ENCODE data around the gene LIPM. TPM values are rescaled to one million over a fixed set of nuclear protein-coding genes. Genes with fewer than 3 reads are reported as not detected.

LIPM gene
- total RNA-seq, 2 experiments from 2014 or later = not detected

DNA sequence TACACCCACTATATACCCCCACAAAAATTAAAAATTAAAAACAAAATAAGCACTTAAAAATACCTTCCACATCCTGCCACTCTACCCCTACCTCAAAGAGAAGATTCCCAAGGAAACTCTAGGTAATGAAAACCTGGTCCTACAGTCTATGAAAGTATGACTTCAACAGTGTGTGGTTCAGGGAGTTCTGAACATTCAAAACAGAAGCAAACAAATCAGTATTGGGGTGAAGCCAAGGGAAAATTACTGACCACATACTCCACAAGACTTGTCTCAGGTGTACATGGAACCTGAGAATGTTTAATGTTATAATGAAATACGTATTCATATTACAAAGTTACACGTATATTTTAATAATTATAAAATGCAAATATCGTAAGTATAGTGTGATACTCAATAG is 20.3 kb upstream of the LIPM start:
- no peak overlapping the region for H3K4me3 Mint-ChIP-seq
- H3K36me3 Mint-ChIP-seq (ENCODE audit: low read depth) = no peaks in the 10 kb centered on the region
- H3K27me3 Mint-ChIP-seq = peaks cover 3% of the 10 kb centered on the region
- no peak for DNase-seq
- no peak for ATAC-seq
- POLR2A ChIA-PET = no interaction called here
- intact Hi-C loops (cut with DNase I, micrococcal nuclease) = no loop called here
- H3K9me3 Mint-ChIP-seq (ENCODE audit: low read depth) = no peaks in the 10 kb centered on the region
- CTCF ChIA-PET = interaction anchor here (0.9 to 1.1 kb wide), 2 partner anchors 12 to 16 kb away, joined by 3 read pairs; no protein-coding TSS in a partner anchor
- H3K27ac Mint-ChIP-seq = no peak overlapping the region
- no peaks in the 10 kb centered on the region for H3K4me1 Mint-ChIP-seq

DNA sequence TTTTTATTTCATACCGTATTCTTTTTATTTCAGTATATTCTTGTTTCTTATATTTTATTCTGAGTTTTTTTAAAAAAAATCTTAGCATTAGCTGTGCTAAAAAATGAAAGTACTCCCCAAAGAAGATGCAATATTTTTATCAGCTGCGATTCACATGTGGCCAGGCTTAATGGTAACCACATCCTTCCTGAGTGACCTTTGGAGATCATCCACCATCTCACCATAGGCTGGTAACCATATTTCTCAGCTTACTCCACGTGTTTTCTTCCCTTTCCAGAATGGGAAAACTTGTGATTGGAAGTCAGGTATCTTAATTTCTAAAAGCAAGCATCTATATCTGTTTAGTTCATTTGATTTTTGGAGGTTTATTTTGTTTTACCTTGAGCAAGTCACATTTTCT is 18.8 kb upstream of the LIPM start:
- intact Hi-C loops (cut with DNase I, micrococcal nuclease) = no loop called here
- DNase-seq (no peak), ATAC-seq (no peak)
- Mint-ChIP-seq H3K9me3 (ENCODE audit: low read depth) (no peaks in the 10 kb centered on the region), H3K27me3 (peaks cover 3% of the 10 kb centered on the region), H3K4me3 (no peak overlapping the region), H3K27ac (no peak overlapping the region), H3K4me1 (no peaks in the 10 kb centered on the region), H3K36me3 (ENCODE audit: low read depth) (no peaks in the 10 kb centered on the region)
- ChIA-PET POLR2A (no interaction called here), CTCF (no interaction called here)

- POLR2A ChIA-PET = no interaction called here
- ATAC-seq = no peak
- CTCF ChIA-PET = interaction anchor here (0.9 kb wide), 1 partner anchor 381 kb away, joined by 3 read pairs; no protein-coding TSS in a partner anchor
- H3K27ac Mint-ChIP-seq = no peak overlapping the region
- H3K4me3 Mint-ChIP-seq = no peak overlapping the region
- no peaks in the 10 kb centered on the region for H3K36me3 Mint-ChIP-seq (ENCODE audit: low read depth)
- no peak for DNase-seq
- intact Hi-C loops (cut with DNase I, micrococcal nuclease) = no loop called here
- no peaks in the 10 kb centered on the region for H3K9me3 Mint-ChIP-seq (ENCODE audit: low read depth)
- peaks cover 2% of the 10 kb centered on the region for H3K27me3 Mint-ChIP-seq
- H3K4me1 Mint-ChIP-seq = no peaks in the 10 kb centered on the region
These were observed 16.3 kb upstream of the LIPM start for GRCh38 chr10:88786032-88786770.

DNA sequence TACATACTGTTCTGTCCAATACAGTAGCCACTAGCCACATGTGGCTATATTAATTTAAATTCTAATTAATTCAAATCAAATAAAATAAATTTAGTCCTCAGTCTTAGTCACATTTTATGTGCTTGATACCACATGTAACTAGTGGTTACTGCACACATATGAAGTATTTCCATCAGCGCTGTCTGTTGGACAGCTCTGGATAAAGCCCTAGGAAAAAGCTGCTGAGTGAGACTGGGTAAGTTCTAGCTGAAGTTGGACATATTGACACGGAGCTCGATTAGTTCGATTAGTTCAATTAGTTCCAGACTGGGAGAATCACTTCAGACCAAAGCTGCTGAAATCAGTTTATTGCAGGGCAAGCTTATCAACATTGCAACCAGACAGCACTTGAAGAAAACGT is 15.1 kb upstream of the LIPM start:
- no peak overlapping the region for H3K4me3 Mint-ChIP-seq
- H3K9me3 Mint-ChIP-seq (ENCODE audit: low read depth) = no peaks in the 10 kb centered on the region
- ChIA-PET POLR2A (no interaction called here), CTCF (interaction anchor here (0.9 to 1.6 kb wide), 4 partner anchors 23 to 382 kb away, joined by 3 to 4 read pairs (median 3); no protein-coding TSS in a partner anchor)
- H3K27me3 Mint-ChIP-seq = no peaks in the 10 kb centered on the region
- H3K36me3 Mint-ChIP-seq (ENCODE audit: low read depth) = no peaks in the 10 kb centered on the region
- intact Hi-C loops (cut with DNase I, micrococcal nuclease) = no loop called here
- peaks cover under 1% of the 10 kb centered on the region for H3K4me1 Mint-ChIP-seq
- H3K27ac Mint-ChIP-seq = no peak overlapping the region
- DNase-seq = no peak
- no peak for ATAC-seq

DNA sequence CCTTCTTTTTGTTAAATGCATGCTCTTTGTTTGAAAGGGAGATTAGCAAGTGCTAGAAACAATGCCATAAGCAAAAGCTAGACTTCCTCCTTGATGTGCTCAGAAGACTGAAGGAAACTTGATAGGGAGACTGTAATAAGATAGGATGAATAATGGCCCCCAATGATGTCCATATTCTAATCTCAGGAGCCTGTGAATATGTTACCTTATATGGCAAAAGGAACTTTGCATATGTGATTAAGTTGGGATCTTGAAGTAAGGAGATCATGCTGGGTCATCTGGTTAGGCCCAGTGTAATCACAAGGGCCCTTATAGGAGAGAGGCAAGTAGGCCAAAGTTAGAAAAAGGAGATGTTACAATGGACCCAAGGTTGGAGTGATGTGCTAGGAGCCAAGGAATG is 13.6 kb upstream of the LIPM start:
- no peak overlapping the region for H3K4me3 Mint-ChIP-seq
- peaks cover 2% of the 10 kb centered on the region for H3K9me3 Mint-ChIP-seq (ENCODE audit: low read depth)
- no peaks in the 10 kb centered on the region for H3K27me3 Mint-ChIP-seq
- H3K4me1 Mint-ChIP-seq = peaks cover 13% of the 10 kb centered on the region
- H3K36me3 Mint-ChIP-seq (ENCODE audit: low read depth) = no peaks in the 10 kb centered on the region
- no peak overlapping the region for H3K27ac Mint-ChIP-seq
- ChIA-PET POLR2A (no interaction called here), CTCF (no interaction called here)
- DNase-seq (no peak), ATAC-seq (no peak)
- intact Hi-C loops (cut with DNase I, micrococcal nuclease) = no loop called here

- CTCF ChIA-PET = interaction anchor here (0.8 to 1.1 kb wide), 3 partner anchors 44 to 120 kb away, joined by 3 to 5 read pairs (median 3); no protein-coding TSS in a partner anchor
- Mint-ChIP-seq H3K27me3 (peaks cover 7% of the 10 kb centered on the region), H3K4me3 (no peak overlapping the region), H3K9me3 (ENCODE audit: low read depth) (peaks cover 2% of the 10 kb centered on the region), H3K4me1 (peaks cover 22% of the 10 kb centered on the region), H3K27ac (no peak overlapping the region), H3K36me3 (ENCODE audit: low read depth) (no peaks in the 10 kb centered on the region)
- DNase-seq (peak; percentile 26), ATAC-seq (no peak)
- intact Hi-C loops (cut with DNase I, micrococcal nuclease) = loop anchor here (5.0 to 10.0 kb wide), 4 partner anchors 35 to 1030 kb away; no protein-coding TSS in a partner anchor
- POLR2A ChIA-PET = no interaction called here
These were observed 10.6 kb upstream of the LIPM start for GRCh38 chr10:88791924-88792323.

- peaks cover 12% of the 10 kb centered on the region for H3K27me3 Mint-ChIP-seq
- POLR2A ChIA-PET = no interaction called here
- H3K36me3 Mint-ChIP-seq (ENCODE audit: low read depth) = no peaks in the 10 kb centered on the region
- H3K4me3 Mint-ChIP-seq = no peak overlapping the region
- H3K4me1 Mint-ChIP-seq = peaks cover 22% of the 10 kb centered on the region
- no peak for DNase-seq
- H3K27ac Mint-ChIP-seq = no peak overlapping the region
- no peak for ATAC-seq
- intact Hi-C loops (cut with DNase I, micrococcal nuclease) = loop anchor here (1.0 to 10.0 kb wide), 6 partner anchors 35 to 1030 kb away; no protein-coding TSS in a partner anchor
- peaks cover 2% of the 10 kb centered on the region for H3K9me3 Mint-ChIP-seq (ENCODE audit: low read depth)
- CTCF ChIA-PET = no interaction called here
These were observed 9.9 kb upstream of the LIPM start for GRCh38 chr10:88792661-88793060.

- no peak overlapping the region for H3K4me3 Mint-ChIP-seq
- peaks cover 21% of the 10 kb centered on the region for H3K27me3 Mint-ChIP-seq
- DNase-seq (no peak), ATAC-seq (peak; percentile 85)
- H3K4me1 Mint-ChIP-seq = peaks cover 22% of the 10 kb centered on the region
- H3K36me3 Mint-ChIP-seq (ENCODE audit: low read depth) = no peaks in the 10 kb centered on the region
- ChIA-PET CTCF (interaction anchor here (0.9 to 1.4 kb wide), 5 partner anchors 12 to 139 kb away, joined by 3 to 5 read pairs (median 3); no protein-coding TSS in a partner anchor), POLR2A (interaction anchor here (0.9 kb wide), 1 partner anchor 38 kb away, joined by 6 read pairs; no protein-coding TSS in a partner anchor)
- H3K27ac Mint-ChIP-seq = no peak overlapping the region
- intact Hi-C loops (cut with DNase I, micrococcal nuclease) = loop anchor here (1.0 to 10.0 kb wide), 8 partner anchors 31 to 1032 kb away; no protein-coding TSS in a partner anchor
- H3K9me3 Mint-ChIP-seq (ENCODE audit: low read depth) = peaks cover 2% of the 10 kb centered on the region
These were observed 8.7 kb upstream of the LIPM start for GRCh38 chr10:88793712-88794299.

- ChIA-PET CTCF (interaction anchor here (1.4 kb wide), 2 partner anchors 11 to 107 kb away, joined by 3 to 5 read pairs; no protein-coding TSS in a partner anchor), POLR2A (no interaction called here)
- Mint-ChIP-seq H3K36me3 (ENCODE audit: low read depth) (no peaks in the 10 kb centered on the region), H3K4me1 (peaks cover 22% of the 10 kb centered on the region), H3K27ac (no peak overlapping the region), H3K27me3 (peaks cover 21% of the 10 kb centered on the region), H3K4me3 (no peak overlapping the region), H3K9me3 (ENCODE audit: low read depth) (peaks cover 2% of the 10 kb centered on the region)
- no peak for ATAC-seq
- intact Hi-C loops (cut with DNase I, micrococcal nuclease) = loop anchor here (1.0 to 10.0 kb wide), 6 partner anchors 31 to 1032 kb away; no protein-coding TSS in a partner anchor
- no peak for DNase-seq
These were observed 7.8 kb upstream of the LIPM start for GRCh38 chr10:88794731-88795130.

GRCh38 chr10:88800152-88801125 is 2.1 kb upstream of the LIPM start:
- no peak overlapping the region for H3K27ac Mint-ChIP-seq
- peaks cover 12% of the 10 kb centered on the region for H3K4me1 Mint-ChIP-seq
- intact Hi-C loops (cut with DNase I, micrococcal nuclease) = no loop called here
- H3K27me3 Mint-ChIP-seq = peaks cover 26% of the 10 kb centered on the region
- no peaks in the 10 kb centered on the region for H3K36me3 Mint-ChIP-seq (ENCODE audit: low read depth)
- DNase-seq (peak; percentile 51), ATAC-seq (peak; percentile 94)
- H3K4me3 Mint-ChIP-seq = no peak overlapping the region
- H3K9me3 Mint-ChIP-seq (ENCODE audit: low read depth) = no peaks in the 10 kb centered on the region
- CTCF ChIA-PET = interaction anchor here (0.6 to 1.2 kb wide), 4 partner anchors 9 to 132 kb away, joined by 3 to 4 read pairs (median 3); no protein-coding TSS in a partner anchor
- POLR2A ChIA-PET = no interaction called here

GRCh38 chr10:88803641-88804040 is 1.1 kb downstream of the LIPM start:
- ChIA-PET CTCF (interaction anchor here (0.6 to 1.3 kb wide), 3 partner anchors 18 to 216 kb away, joined by 3 to 4 read pairs (median 4); no protein-coding TSS in a partner anchor), POLR2A (no interaction called here)
- ATAC-seq (no peak), DNase-seq (no peak)
- H3K4me1 Mint-ChIP-seq = peaks cover 12% of the 10 kb centered on the region
- H3K4me3 Mint-ChIP-seq = no peak overlapping the region
- H3K27me3 Mint-ChIP-seq = peaks cover 8% of the 10 kb centered on the region
- no peak overlapping the region for H3K27ac Mint-ChIP-seq
- H3K36me3 Mint-ChIP-seq (ENCODE audit: low read depth) = no peaks in the 10 kb centered on the region
- intact Hi-C loops (cut with DNase I, micrococcal nuclease) = no loop called here
- H3K9me3 Mint-ChIP-seq (ENCODE audit: low read depth) = no peaks in the 10 kb centered on the region

All from activated CD4-positive, alpha-beta T cell treated with anti-CD3 and anti-CD28 coated beads for 36 hours (primary cell).